GM12892 (cell line): ENCODE results near the gene IRX4.

Experiments
- POLR2AphosphoS5 ChIP-seq: IDR thresholded peaks from 2 replicates; pipeline ENCODE4 v1.6.1; 2011; ENCODE audit warnings: low read depth, low read length, control low read depth
- TAF1 ChIP-seq: IDR thresholded peaks from 2 replicates; pipeline ENCODE4 v1.6.1; 2011; ENCODE audit warnings: low read depth, mild to moderate bottlenecking, control low read depth, low read length, borderline replicate concordance

DNA sequence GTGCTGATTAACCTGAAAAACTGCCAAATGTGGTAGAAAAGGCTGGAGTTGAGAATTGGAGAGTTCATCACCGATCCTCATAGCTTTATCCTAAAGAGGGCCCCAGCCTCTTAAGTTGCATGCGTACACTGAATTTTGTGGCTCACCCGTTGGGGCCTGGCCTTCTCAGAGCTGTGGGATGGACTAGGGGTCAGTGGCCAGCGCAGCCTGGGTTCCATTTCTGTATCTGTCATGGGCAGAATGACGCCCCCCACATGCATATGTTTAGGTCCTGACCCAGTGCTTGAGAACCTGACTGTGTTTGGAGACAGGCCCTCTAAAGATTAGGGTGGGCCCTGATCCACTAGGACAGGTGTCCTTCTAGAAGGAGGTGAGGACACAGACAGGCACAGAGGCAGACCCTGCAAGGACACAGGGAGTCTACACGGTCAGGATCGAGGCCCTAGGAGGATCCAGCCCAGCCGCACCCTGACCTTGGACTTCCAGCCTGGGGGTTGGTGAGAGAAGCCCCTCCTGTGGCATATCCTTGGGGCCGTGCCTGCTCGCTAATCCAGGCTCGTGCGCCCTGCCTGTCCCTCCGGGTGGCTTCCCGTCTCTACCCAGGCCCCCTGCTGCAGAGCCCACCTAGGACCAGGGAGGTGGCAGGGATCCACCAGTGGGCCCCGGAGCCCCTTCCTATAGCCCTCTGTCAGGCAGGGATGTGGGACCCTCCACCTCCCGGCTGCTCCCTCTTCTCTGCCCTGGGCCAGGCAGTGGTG lies 49.3 kb downstream of the IRX4 start:
- TF ChIP-seq TAF1 = no peak
- no peak for TF ChIP-seq POLR2AphosphoS5
